GM10266 (cell line): ENCODE data around the gene ANKRD11.
A peak's percentile ranks its signal among the peaks of the same experiment; 100 is the strongest.

Experiments
- DNase-seq: peaks from one replicate; pipeline ENCODE4 v3.0.0; 2012; ENCODE audit errors: extremely low spot score
- CTCF ChIP-seq: IDR thresholded peaks from 2 replicates; pipeline ENCODE4 v1.5.1; 2012; ENCODE audit warnings: mild to moderate bottlenecking, low read depth; ENCODE audit not compliant: control insufficient read depth, insufficient read depth; ENCODE audit errors: missing control alignments

ANKRD11 gene

GRCh38 chr16:89338863-89339262 is 151.5 kb downstream of the ANKRD11 start:
- DNase-seq, result no peak
- TF ChIP-seq CTCF, result no peak

DNA sequence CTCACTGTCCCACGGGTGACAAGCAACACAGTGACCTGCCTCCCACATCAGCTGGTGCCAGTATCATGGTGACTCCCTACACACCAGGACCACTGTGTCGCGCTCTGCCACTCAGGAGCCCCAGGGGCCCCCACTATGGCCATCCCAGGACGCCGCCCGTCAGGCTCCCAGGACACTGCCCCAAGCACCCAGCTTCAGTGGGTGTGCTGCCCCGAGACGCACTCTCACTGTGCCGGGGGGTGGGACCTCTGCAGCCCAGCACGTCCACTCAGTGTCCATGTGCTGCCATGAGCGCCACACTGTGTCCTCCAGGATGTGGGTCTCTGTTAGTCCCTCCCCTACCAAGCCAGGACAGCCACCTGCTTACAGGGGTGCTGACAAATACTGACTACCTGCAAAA is 152.4 kb downstream of the ANKRD11 start:
- no peak for DNase-seq
- TF ChIP-seq CTCF, result no peak

DNA sequence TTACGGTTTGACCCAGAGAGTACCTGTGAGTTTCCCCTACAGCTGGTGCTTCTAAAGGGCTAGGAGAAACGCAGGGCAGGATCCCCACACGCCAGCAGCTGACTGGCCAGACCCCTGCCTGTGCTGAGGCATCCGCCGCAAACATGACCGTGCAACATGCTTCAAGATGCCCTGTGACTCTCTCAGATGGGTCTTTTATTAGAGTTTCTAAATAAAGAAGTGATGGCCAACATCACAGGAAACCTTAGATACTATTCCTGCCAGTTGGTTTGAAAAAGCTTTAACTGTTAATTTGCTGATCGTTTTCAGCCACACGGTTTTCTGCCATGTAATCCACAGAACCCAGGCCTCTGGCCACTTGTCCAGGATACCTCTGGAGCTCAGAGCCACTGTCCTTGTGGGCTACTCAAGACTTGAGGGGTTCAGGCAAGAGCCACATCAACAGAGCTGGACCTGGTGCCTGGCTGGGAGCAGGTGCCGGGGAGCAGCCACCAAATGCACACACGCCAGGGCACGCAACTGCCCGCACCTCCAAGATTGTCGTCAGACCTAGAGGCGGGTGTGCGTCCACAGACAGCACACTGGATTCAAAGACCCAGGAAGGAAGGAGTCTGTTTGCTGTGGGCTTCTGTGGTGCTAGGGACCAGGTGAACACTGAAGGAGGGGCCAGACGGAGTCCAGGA is 154.4 kb downstream of the ANKRD11 start:
- no peak for DNase-seq

DNA sequence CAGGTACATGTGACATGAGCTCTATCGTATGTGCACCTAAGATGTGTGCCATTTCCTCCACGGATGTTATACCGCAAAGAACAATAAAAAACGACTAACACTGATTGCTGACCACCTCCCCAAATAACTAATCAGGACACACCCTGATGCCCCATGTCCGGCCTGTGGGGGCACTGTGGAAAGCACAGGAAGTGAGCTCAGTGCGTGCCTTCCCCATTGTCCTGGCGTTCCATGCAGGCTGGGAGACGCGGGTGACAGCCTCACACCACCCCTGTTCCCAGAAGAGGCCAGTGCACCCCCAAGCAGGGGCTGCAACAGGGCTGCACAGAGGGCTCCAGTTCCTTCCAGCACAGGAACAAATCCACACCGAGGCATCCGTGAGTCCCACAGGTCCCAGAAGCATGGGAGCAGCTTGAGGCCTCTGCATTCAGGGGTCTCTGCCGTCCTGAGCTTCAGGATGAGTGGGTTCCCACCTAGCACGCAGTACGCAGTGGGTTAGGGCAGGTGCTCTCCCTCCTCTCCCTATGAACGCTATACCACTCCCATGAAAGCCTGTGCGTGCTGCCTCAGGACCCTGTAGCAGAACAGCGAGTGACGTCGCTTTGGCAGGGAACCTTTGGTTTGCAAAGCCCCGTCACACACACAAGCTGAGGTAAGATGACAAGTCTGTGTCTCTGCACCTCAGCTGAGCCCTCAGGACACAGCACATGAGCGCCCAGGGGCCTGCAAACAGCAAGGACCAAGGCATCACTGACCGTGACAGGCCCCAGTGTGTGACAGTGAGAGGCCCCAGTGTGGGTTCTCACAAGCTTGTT is 155.2 kb downstream of the ANKRD11 start:
- no peak for DNase-seq
- no peak for TF ChIP-seq CTCF

More for the DNA sequence above, 154.4 kb downstream of the ANKRD11 start:
- no peak for TF ChIP-seq CTCF

DNA sequence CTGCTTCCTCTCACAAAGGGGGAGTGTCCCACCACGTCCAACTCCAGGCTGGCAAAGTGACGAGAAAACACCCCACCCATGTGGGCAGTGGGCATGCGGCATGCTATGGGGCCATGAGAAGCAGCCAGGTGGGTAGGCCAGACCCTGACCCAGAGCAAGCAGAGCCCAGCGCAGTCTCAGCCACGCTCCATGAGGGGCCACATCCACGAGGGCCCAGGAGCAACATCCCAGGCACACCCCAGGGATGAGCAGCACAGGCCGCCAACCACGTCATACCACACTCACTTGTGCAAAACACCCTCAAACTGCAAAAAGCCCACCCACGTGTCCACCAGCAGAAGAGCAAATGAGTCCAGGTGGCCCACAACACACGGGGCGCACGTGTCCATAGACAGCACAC is 155.9 kb downstream of the ANKRD11 start:
- TF ChIP-seq CTCF, result no peak

GRCh38 chr16:89334050-89334449 is 156.3 kb downstream of the ANKRD11 start:
- no peak for TF ChIP-seq CTCF
- DNase-seq, result no peak

More for the DNA sequence above, 155.9 kb downstream of the ANKRD11 start:
- no peak for DNase-seq

GRCh38 chr16:89333401-89334001 is 156.9 kb downstream of the ANKRD11 start:
- peak; percentile 63 for TF ChIP-seq CTCF
- DNase-seq, result peak; percentile 84
